IMR-90 (cell line): Measurements from ENCODE around the gene ZNF280A. TPM values are rescaled to one million over a fixed set of nuclear protein-coding genes. Genes with fewer than 3 reads are reported as not detected.

Experiments used
- ATAC-seq: fragments of 200-7000 bp; cut with Tn5 transposase; 2 replicates; pipeline ENCODE4 v1.9.1; 2020; ENCODE audit warnings: low read depth, mild to moderate bottlenecking, moderate library complexity
- BruUV-seq: library from RNA; stranded (reverse); fragments of 400-500 nt; replicated peaks from 2 replicates; lab custom pipeline; 2021; lab: Mats Ljungman, UMichigan
- CTCF ChIA-PET: fragments of 300-600 bp; formaldehyde crosslinking; extraction: SDS; loops from one replicate; lab custom pipeline; 2021; ENCODE audit warnings: antibody characterized with exemption; lab: Yijun Ruan, JAX
- POLR2A ChIA-PET: fragments of 300-600 bp; sonication (Branson Sonifier 250); formaldehyde crosslinking; loops from one replicate; lab custom pipeline; 2022; ENCODE audit warnings: antibody characterized with exemption; ENCODE audit not compliant: unreplicated experiment; lab: Charles Lee
- DNase-seq: peaks from one replicate; pipeline ENCODE4 v3.0.0; 2013
- H2AFZ ChIP-seq: replicated peaks from 2 replicates; pipeline ENCODE3; 2013; ENCODE audit warnings: low read length, mild to moderate bottlenecking; ENCODE audit not compliant: poor library complexity
- H2AK5ac ChIP-seq: 2 replicates; pipeline ENCODE4 v1.6.1; 2013; ENCODE audit warnings: low read depth, low read length, inconsistent platforms
- H2AK9ac ChIP-seq: replicated peaks from 2 replicates; pipeline ENCODE3; 2013; ENCODE audit warnings: mild to moderate bottlenecking, low read depth, low read length, moderate library complexity; ENCODE audit not compliant: poor library complexity
- H2BK120ac ChIP-seq: 2 replicates; pipeline ENCODE4 v1.6.1; 2013; ENCODE audit warnings: low read depth, low read length, inconsistent platforms
- H2BK15ac ChIP-seq: 3 replicates; pipeline ENCODE4 v1.6.1; 2013; ENCODE audit warnings: low read depth, low read length, inconsistent platforms
- H2BK20ac ChIP-seq: 2 replicates; pipeline ENCODE4 v1.6.1; 2013; ENCODE audit warnings: low read depth, mild to moderate bottlenecking, inconsistent platforms, low read length, moderate library complexity
- H2BK5ac ChIP-seq: 2 replicates; pipeline ENCODE4 v1.6.1; 2013; ENCODE audit warnings: mild to moderate bottlenecking, low read depth, low read length, inconsistent platforms; ENCODE audit not compliant: poor library complexity, severe bottlenecking
- H3K14ac ChIP-seq: replicated peaks from 2 replicates; pipeline ENCODE4 v1.6.1; 2013; ENCODE audit warnings: low read depth, low read length, inconsistent platforms
- H3K18ac ChIP-seq: 2 replicates; pipeline ENCODE4 v1.6.1; 2013; ENCODE audit warnings: low read depth, low read length, control low read depth
- H3K23ac ChIP-seq: 2 replicates; pipeline ENCODE4 v1.6.1; 2013; ENCODE audit warnings: low read depth, low read length, inconsistent platforms
- H3K27ac ChIP-seq: 2 replicates; pipeline ENCODE4 v1.5.1; 2013; ENCODE audit warnings: mild to moderate bottlenecking, control low read depth, low read length; ENCODE audit not compliant: insufficient read depth
- H3K27me3 ChIP-seq: 2 replicates; pipeline ENCODE4 v1.6.1; 2013; ENCODE audit warnings: low read length; ENCODE audit not compliant: control insufficient read depth, insufficient read depth
- H3K36me3 ChIP-seq: 2 replicates; pipeline ENCODE4 v1.6.1; 2013; ENCODE audit warnings: low read length, mixed read lengths; ENCODE audit not compliant: control insufficient read depth, insufficient read depth
- H3K4ac ChIP-seq: 2 replicates; pipeline ENCODE4 v1.6.1; 2013; ENCODE audit warnings: low read depth, low read length, inconsistent platforms
- H3K4me1 ChIP-seq: 2 replicates; pipeline ENCODE4 v1.6.1; 2013; ENCODE audit warnings: low read length, mixed read lengths; ENCODE audit not compliant: control insufficient read depth, insufficient read depth
- H3K4me2 ChIP-seq: 2 replicates; pipeline ENCODE4 v1.6.1; 2013; ENCODE audit warnings: low read depth, mild to moderate bottlenecking, control low read depth, low read length, moderate library complexity
- H3K4me3 ChIP-seq: 2 replicates; pipeline ENCODE4 v1.5.1; 2013; ENCODE audit warnings: low read depth, mild to moderate bottlenecking, control low read depth, low read length, moderate library complexity; ENCODE audit not compliant: insufficient read depth
- H3K56ac ChIP-seq: 2 replicates; pipeline ENCODE4 v1.6.1; 2013; ENCODE audit warnings: low read length, inconsistent platforms; ENCODE audit not compliant: insufficient read depth; ENCODE audit errors: extremely low read depth
- H3K79me1 ChIP-seq, 2 experiments: 2 replicates each; pipeline ENCODE4 v1.6.1; 2013; ENCODE audit warnings: low read length in 2 of 2, inconsistent platforms in 1 of 2, low read depth in 1 of 2
- H3K9ac ChIP-seq: 2 replicates; pipeline ENCODE4 v1.6.1; 2013; ENCODE audit warnings: low read depth, low read length, control low read depth
- H3K9me1 ChIP-seq: 2 replicates; pipeline ENCODE4 v1.6.1; 2013; ENCODE audit warnings: low read length, inconsistent platforms; ENCODE audit not compliant: insufficient read depth
- H3K9me3 ChIP-seq: 2 replicates; pipeline ENCODE4 v1.6.1; 2013; ENCODE audit warnings: low read length; ENCODE audit not compliant: control insufficient read depth, insufficient read depth
- H4K20me1 ChIP-seq: 2 replicates; pipeline ENCODE4 v1.6.1; 2013; ENCODE audit warnings: low read length, inconsistent platforms; ENCODE audit not compliant: insufficient read depth
- H4K5ac ChIP-seq: 2 replicates; pipeline ENCODE4 v1.6.1; 2013; ENCODE audit warnings: mild to moderate bottlenecking, low read depth, low read length, control low read depth
- H4K8ac ChIP-seq, 2 experiments: 2 replicates each; pipeline ENCODE4 v1.6.1; 2013; ENCODE audit warnings: low read depth in 2 of 2, low read length in 2 of 2, control low read depth in 1 of 2, inconsistent platforms in 1 of 2
- H4K91ac ChIP-seq: 2 replicates; pipeline ENCODE4 v1.6.1; 2013; ENCODE audit warnings: low read depth, low read length, inconsistent platforms; ENCODE audit not compliant: insufficient read depth
- BHLHE40 ChIP-seq: fragments of 150-350 bp; IDR thresholded peaks from 2 replicates; pipeline ENCODE4 v1.6.1; 2016; ENCODE audit warnings: mild to moderate bottlenecking, low read depth, low read length
- CHD1 ChIP-seq: IDR thresholded peaks from 2 replicates; pipeline ENCODE4 v1.6.1; 2012; ENCODE audit warnings: low read depth, low read length, improper control_type of control experiment
- FOS ChIP-seq: fragments of 150-350 bp; IDR thresholded peaks from 2 replicates; pipeline ENCODE4 v1.6.1; 2016; ENCODE audit warnings: low read depth, low read length
- MAZ ChIP-seq: IDR thresholded peaks from 2 replicates; pipeline ENCODE4 v1.6.1; 2012; ENCODE audit warnings: low read depth, mild to moderate bottlenecking, low read length, improper control_type of control experiment, moderate library complexity, borderline replicate concordance
- MXI1 ChIP-seq: IDR thresholded peaks from 2 replicates; pipeline ENCODE4 v1.6.1; 2012; ENCODE audit warnings: low read depth, mild to moderate bottlenecking, low read length, moderate library complexity, borderline replicate concordance
- NFE2L2 ChIP-seq: fragments of 150-350 bp; IDR thresholded peaks from 2 replicates; pipeline ENCODE4 v1.6.1; 2016; ENCODE audit warnings: low read depth, mild to moderate bottlenecking, low read length
- POLR2A ChIP-seq: IDR thresholded peaks from 2 replicates; pipeline ENCODE4 v1.6.1; 2012; ENCODE audit warnings: mild to moderate bottlenecking, low read depth, low read length
- RAD21 ChIP-seq: IDR thresholded peaks from 2 replicates; pipeline ENCODE4 v1.6.1; 2012; ENCODE audit warnings: low read length, improper control_type of control experiment
- RCOR1 ChIP-seq: IDR thresholded peaks from 2 replicates; pipeline ENCODE4 v1.6.1; 2012; ENCODE audit warnings: mild to moderate bottlenecking, low read length, improper control_type of control experiment; ENCODE audit not compliant: insufficient replicate concordance
- RFX5 ChIP-seq: IDR thresholded peaks from 2 replicates; pipeline ENCODE4 v1.8.0; 2012; ENCODE audit warnings: low read depth, mild to moderate bottlenecking, low read length, moderate library complexity
- SMC3 ChIP-seq: fragments of 150-350 bp; IDR thresholded peaks from 2 replicates; pipeline ENCODE4 v1.6.1; 2016; ENCODE audit warnings: low read depth, mild to moderate bottlenecking, antibody characterized with exemption, low read length, moderate library complexity
- WGBS, 2 experiments: methylation state at CpG; one replicate each; pipeline versions ENCODE4 v1.1.5 to v1.1.7; 2013; ENCODE audit warnings: missing lambda C conversion rate in 2 of 2; ENCODE audit not compliant: insufficient read length in 1 of 2; ENCODE audit errors: extremely low coverage in 2 of 2; 5-methylcytosine and 5-hydroxymethylcytosine counted together
- dilution Hi-C: fragments of 300-500 bp; cut with HindIII; formaldehyde crosslinking; loops from one replicate; pipeline ENCODE4 v1.14.3; 2018; ENCODE audit warnings: low sequenced_read_pairs; ENCODE audit not compliant: unreplicated experiment
- in situ Hi-C: fragments of 300-500 bp; cut with MboI; formaldehyde crosslinking; loops from 3 replicates; pipeline ENCODE4 v1.14.3; 2019; ENCODE audit warnings: low sequenced_read_pairs, inconsistent platforms, mixed read lengths
- intact Hi-C: fragments of 100-400 bp; cut with micrococcal nuclease; formaldehyde crosslinking; loops from 2 replicates; pipeline ENCODE4 v1.10.0; 2022
- polyA plus RNA-seq, 3 experiments: library from polyadenylated mRNA; depleted of rRNA; stranded (reverse); fragments of >200 nt; gene quantifications; 2 replicates each; pipeline ENCODE4 v1.2.3, GENCODE V29; 2012; ENCODE audit warnings: low replicate concordance in 1 of 3
- total RNA-seq: library from RNA; depleted of rRNA; stranded (reverse); fragments of >200 nt; gene quantifications from 2 replicates; pipeline ENCODE4 v1.2.3, GENCODE V29; 2012
- TF ChIP-seq, protein P1 (sequence below): fragments of 150-350 bp; IDR thresholded peaks from 2 replicates; pipeline ENCODE4 v1.6.1; 2017; ENCODE audit warnings: mild to moderate bottlenecking, antibody characterized with exemption, low read length, low read depth
- TF ChIP-seq, protein P2 (sequence below): fragments of 150-350 bp; IDR thresholded peaks from 2 replicates; pipeline ENCODE4 v1.6.1; 2016; ENCODE audit warnings: low read depth, mild to moderate bottlenecking, low read length, moderate library complexity, borderline replicate concordance
- TF ChIP-seq, protein P3 (sequence below): conservative IDR thresholded peaks from 2 replicates; pipeline ENCODE4 v1.5.1; 2012; ENCODE audit warnings: mild to moderate bottlenecking, low read depth, low read length, improper control_type of control experiment

ZNF280A gene
- total and polyA plus RNA-seq, 2 of the 4 experiments (the other 2 are of a cell fraction) = not detected

DNA sequence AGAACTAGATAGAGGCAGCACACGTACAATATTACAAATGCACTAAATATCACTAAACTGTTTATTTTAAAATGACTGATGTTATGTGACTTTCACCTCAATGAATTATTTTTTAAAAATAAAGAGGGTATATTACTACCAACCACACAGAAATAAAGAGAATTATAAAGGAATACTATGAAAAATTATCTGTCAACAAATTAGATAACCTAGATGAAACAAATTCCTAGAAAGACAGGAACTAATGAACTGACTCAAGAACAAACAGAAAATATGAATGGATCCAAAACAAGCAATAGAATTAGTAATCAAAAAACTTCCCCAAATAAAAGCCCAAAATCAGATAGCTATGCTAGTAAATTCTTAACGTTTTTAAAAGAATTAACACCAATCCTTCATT lies 21.8 kb downstream of the ZNF280A start:
- BruUV-seq = no TSS peak
- Histone ChIP-seq H3K27me3 (no peaks in the 10 kb centered on the region), H4K91ac (no peak overlapping the region), H3K23ac (no peak overlapping the region), H3K18ac (no peak overlapping the region), H3K36me3 (no peaks in the 10 kb centered on the region), H3K4me1 (no peaks in the 10 kb centered on the region), H3K9me3 (no peaks in the 10 kb centered on the region), H2BK120ac (no peak overlapping the region), H2AK9ac (no peak overlapping the region), H3K56ac (no peak overlapping the region), H3K4me2 (no peak overlapping the region), H2AFZ (no peak overlapping the region), H3K79me1 (no peaks in the 10 kb centered on the region), H2BK20ac (no peak overlapping the region), H4K8ac (no peak overlapping the region), H3K14ac (no peak overlapping the region), H3K27ac (no peak overlapping the region), H3K4ac (no peak overlapping the region), H2BK5ac (no peak overlapping the region), H3K9ac (no peak overlapping the region), H2AK5ac (no peak overlapping the region), H2BK15ac (no peak overlapping the region), H3K4me3 (no peak overlapping the region), H3K9me1 (no peaks in the 10 kb centered on the region), H4K20me1 (no peaks in the 10 kb centered on the region), H4K5ac (no peak overlapping the region)
- intact Hi-C loops (no loop called here), in situ Hi-C loops (no loop called here), dilution Hi-C loops (no loop called here)
- CTCF ChIA-PET = interaction anchor here (1.5 kb wide), 1 partner anchor 11 kb away, joined by 4 read pairs; the partner anchor contains the start of gene ZNF280B
- ATAC-seq = no peak
- DNase-seq = no peak
- WGBS, 2 experiments = no CpG with 5 or more reads among the region's 2 CpGs
- POLR2A ChIA-PET = no interaction called here
- no peak for TF ChIP-seq BHLHE40
- TF ChIP-seq, protein P1, sequence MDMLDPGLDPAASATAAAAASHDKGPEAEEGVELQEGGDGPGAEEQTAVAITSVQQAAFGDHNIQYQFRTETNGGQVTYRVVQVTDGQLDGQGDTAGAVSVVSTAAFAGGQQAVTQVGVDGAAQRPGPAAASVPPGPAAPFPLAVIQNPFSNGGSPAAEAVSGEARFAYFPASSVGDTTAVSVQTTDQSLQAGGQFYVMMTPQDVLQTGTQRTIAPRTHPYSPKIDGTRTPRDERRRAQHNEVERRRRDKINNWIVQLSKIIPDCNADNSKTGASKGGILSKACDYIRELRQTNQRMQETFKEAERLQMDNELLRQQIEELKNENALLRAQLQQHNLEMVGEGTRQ = no peak
- TF ChIP-seq NFE2L2 = no peak
- TF ChIP-seq MAZ = no peak
- TF ChIP-seq POLR2A = no peak
- TF ChIP-seq, protein P2, sequence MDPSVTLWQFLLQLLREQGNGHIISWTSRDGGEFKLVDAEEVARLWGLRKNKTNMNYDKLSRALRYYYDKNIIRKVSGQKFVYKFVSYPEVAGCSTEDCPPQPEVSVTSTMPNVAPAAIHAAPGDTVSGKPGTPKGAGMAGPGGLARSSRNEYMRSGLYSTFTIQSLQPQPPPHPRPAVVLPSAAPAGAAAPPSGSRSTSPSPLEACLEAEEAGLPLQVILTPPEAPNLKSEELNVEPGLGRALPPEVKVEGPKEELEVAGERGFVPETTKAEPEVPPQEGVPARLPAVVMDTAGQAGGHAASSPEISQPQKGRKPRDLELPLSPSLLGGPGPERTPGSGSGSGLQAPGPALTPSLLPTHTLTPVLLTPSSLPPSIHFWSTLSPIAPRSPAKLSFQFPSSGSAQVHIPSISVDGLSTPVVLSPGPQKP = no peak
- TF ChIP-seq, protein P3, sequence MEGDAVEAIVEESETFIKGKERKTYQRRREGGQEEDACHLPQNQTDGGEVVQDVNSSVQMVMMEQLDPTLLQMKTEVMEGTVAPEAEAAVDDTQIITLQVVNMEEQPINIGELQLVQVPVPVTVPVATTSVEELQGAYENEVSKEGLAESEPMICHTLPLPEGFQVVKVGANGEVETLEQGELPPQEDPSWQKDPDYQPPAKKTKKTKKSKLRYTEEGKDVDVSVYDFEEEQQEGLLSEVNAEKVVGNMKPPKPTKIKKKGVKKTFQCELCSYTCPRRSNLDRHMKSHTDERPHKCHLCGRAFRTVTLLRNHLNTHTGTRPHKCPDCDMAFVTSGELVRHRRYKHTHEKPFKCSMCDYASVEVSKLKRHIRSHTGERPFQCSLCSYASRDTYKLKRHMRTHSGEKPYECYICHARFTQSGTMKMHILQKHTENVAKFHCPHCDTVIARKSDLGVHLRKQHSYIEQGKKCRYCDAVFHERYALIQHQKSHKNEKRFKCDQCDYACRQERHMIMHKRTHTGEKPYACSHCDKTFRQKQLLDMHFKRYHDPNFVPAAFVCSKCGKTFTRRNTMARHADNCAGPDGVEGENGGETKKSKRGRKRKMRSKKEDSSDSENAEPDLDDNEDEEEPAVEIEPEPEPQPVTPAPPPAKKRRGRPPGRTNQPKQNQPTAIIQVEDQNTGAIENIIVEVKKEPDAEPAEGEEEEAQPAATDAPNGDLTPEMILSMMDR = no peak
- TF ChIP-seq RCOR1 = no peak
- no peak for TF ChIP-seq CHD1
- TF ChIP-seq RFX5 = no peak
- TF ChIP-seq SMC3 = no peak
- no peak for TF ChIP-seq RAD21
- TF ChIP-seq MXI1 = no peak
- TF ChIP-seq FOS = no peak
